Endothelial cell of umbilical vein (primary cell): ENCODE measurements around the gene GGPS1.

Source experiments
- EZH2 ChIP-seq: IDR thresholded peaks from 2 replicates; pipeline ENCODE4 v1.6.1; 2012; ENCODE audit warnings: borderline replicate concordance, low read depth, mild to moderate bottlenecking, moderate library complexity, low read length, inconsistent platforms; ENCODE audit not compliant: severe bottlenecking
- POLR2A ChIP-seq: IDR thresholded peaks from 2 replicates; pipeline ENCODE4 v1.6.1; 2012; ENCODE audit warnings: low read depth, mild to moderate bottlenecking, control low read depth, low read length
- TF ChIP-seq, protein P1 (sequence below), 2 donors: IDR thresholded peaks; 1 replicate in 1 of 2; 2 replicates in 1 of 2; pipeline ENCODE4 v1.5.1; 2011; ENCODE audit warnings: low read length in 2 of 2, mild to moderate bottlenecking in 2 of 2, moderate library complexity in 2 of 2, control low read depth in 1 of 2, inconsistent platforms in 1 of 2, low read depth in 1 of 2; ENCODE audit not compliant: insufficient read depth in 1 of 2; ENCODE audit errors: extremely low read depth in 1 of 2

- TF ChIP-seq, protein P1, sequence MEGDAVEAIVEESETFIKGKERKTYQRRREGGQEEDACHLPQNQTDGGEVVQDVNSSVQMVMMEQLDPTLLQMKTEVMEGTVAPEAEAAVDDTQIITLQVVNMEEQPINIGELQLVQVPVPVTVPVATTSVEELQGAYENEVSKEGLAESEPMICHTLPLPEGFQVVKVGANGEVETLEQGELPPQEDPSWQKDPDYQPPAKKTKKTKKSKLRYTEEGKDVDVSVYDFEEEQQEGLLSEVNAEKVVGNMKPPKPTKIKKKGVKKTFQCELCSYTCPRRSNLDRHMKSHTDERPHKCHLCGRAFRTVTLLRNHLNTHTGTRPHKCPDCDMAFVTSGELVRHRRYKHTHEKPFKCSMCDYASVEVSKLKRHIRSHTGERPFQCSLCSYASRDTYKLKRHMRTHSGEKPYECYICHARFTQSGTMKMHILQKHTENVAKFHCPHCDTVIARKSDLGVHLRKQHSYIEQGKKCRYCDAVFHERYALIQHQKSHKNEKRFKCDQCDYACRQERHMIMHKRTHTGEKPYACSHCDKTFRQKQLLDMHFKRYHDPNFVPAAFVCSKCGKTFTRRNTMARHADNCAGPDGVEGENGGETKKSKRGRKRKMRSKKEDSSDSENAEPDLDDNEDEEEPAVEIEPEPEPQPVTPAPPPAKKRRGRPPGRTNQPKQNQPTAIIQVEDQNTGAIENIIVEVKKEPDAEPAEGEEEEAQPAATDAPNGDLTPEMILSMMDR (IDR thresholded peaks at IDR 0.05; ENCODE audit: extremely low read depth in 1 of 2, insufficient read depth in 1 of 2, low read depth in 1 of 2, low read length in 2 of 2) = no peak
- TF ChIP-seq EZH2 (no peak), POLR2A (no peak)
These were observed 951 bp downstream of the GGPS1 start for GRCh38 chr1:235329139-235329902.
